Vagina (tissue), 2 donors: ENCODE results near the gene NFAM1. TPM values are rescaled to one million over a fixed set of nuclear protein-coding genes. Genes with fewer than 3 reads are reported as not detected.

ENCODE experiments used
- DNase-seq, 2 donors: peaks; one replicate each; pipeline ENCODE4 v3.0.0-alpha.2; 2017; ENCODE audit errors: extremely low spot score in 2 of 2
- H3K27ac ChIP-seq: fragments of 200-600 bp; sonication (generic); one replicate; pipeline ENCODE4 v1.5.1; 2019
- H3K27me3 ChIP-seq: fragments of 200-600 bp; sonication (generic); one replicate; pipeline ENCODE4 v1.5.1; 2019
- H3K36me3 ChIP-seq, 2 donors: fragments of 200-600 bp; sonication (generic); one replicate each; pipeline ENCODE4 v1.5.1; 2017 to 2019
- H3K4me1 ChIP-seq: fragments of 200-600 bp; sonication (generic); one replicate; pipeline ENCODE4 v1.5.1; 2019
- H3K4me3 ChIP-seq, 2 donors: fragments of 200-600 bp; sonication (generic); 1 replicate in 1 of 2; 2 replicates in 1 of 2; pipeline ENCODE4 v1.5.1; 2016 to 2019
- H3K9me3 ChIP-seq: fragments of 200-600 bp; sonication (generic); one replicate; pipeline ENCODE4 v1.5.1; 2019
- POLR2A ChIP-seq, 2 donors: fragments of 450-650 bp; IDR thresholded peaks; one replicate each; pipeline ENCODE4 v1.6.1; 2017; ENCODE audit warnings: antibody characterized with exemption in 2 of 2, mild to moderate bottlenecking in 2 of 2, moderate library complexity in 2 of 2
- POLR2AphosphoS5 ChIP-seq, 2 donors: sonication (generic); formaldehyde crosslinking; IDR thresholded peaks; one replicate each; pipeline ENCODE4 v1.9.0; 2017; ENCODE audit warnings: antibody characterized with exemption in 2 of 2, mild to moderate bottlenecking in 2 of 2, low read depth in 1 of 2; ENCODE audit not compliant: insufficient read depth in 1 of 2
- intact Hi-C: fragments of 100-400 bp; cut with DNase I; formaldehyde crosslinking; loops from one replicate; pipeline ENCODE4 v1.15.1; 2023
- total RNA-seq: library from RNA; depleted of rRNA; stranded (reverse); fragments of >200 nt; gene quantifications from one replicate; pipeline ENCODE4 v1.2.3, GENCODE V29; 2016
- TF ChIP-seq, protein P1 (sequence below), 3 experiments: fragments of 450-650 bp in 2 of 3; fragments of 200-600 bp in 1 of 3; sonication (generic) in 1 of 3; IDR thresholded peaks; one replicate each; pipeline ENCODE4 v1.5.1; 2017 to 2019; ENCODE audit warnings: antibody characterized with exemption in 3 of 3, mild to moderate bottlenecking in 2 of 3, moderate library complexity in 2 of 3

Gene NFAM1
- total RNA-seq, 1 donor from 2014 or later = 1.7 TPM

DNA sequence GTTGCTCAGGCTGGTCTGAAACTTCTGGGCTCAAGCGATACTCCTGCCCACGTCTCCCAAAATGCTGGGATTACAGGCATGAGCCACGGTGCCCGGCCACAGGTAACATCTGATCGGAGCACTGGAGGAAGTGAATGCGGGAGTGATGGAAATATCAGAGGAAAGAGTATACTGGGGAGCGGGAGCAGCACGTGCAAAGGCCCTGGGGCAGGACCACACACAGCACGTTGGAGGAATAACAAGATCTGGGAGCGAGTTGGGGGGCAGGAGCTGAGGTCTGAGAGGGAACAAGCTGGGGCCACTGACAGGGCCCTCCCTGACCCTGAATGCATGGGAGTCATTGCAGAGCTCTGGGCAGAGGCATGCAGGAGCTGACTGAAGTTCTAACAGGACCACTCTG is 70.7 kb downstream of the NFAM1 start:
- peaks cover 42% of the 10 kb centered on the region for H3K4me1 ChIP-seq
- no peaks in the 10 kb centered on the region for H3K27me3 ChIP-seq
- H3K9me3 ChIP-seq = no peaks in the 10 kb centered on the region
- intact Hi-C loops = loop anchor here (10.0 kb wide), 1 partner anchor 87 kb away; the partner anchor contains the start of gene TCF20
- no peak overlapping the region for H3K4me3 ChIP-seq
- no peak for DNase-seq
- H3K36me3 ChIP-seq = no peaks in the 10 kb centered on the region
- no peak overlapping the region for H3K27ac ChIP-seq
- TF ChIP-seq POLR2A (IDR thresholded peaks at IDR 0.05) (no peak), POLR2AphosphoS5 (IDR thresholded peaks at IDR 0.05; ENCODE audit: insufficient read depth in 1 of 2, low read depth in 1 of 2) (no peak)
- TF ChIP-seq, protein P1, sequence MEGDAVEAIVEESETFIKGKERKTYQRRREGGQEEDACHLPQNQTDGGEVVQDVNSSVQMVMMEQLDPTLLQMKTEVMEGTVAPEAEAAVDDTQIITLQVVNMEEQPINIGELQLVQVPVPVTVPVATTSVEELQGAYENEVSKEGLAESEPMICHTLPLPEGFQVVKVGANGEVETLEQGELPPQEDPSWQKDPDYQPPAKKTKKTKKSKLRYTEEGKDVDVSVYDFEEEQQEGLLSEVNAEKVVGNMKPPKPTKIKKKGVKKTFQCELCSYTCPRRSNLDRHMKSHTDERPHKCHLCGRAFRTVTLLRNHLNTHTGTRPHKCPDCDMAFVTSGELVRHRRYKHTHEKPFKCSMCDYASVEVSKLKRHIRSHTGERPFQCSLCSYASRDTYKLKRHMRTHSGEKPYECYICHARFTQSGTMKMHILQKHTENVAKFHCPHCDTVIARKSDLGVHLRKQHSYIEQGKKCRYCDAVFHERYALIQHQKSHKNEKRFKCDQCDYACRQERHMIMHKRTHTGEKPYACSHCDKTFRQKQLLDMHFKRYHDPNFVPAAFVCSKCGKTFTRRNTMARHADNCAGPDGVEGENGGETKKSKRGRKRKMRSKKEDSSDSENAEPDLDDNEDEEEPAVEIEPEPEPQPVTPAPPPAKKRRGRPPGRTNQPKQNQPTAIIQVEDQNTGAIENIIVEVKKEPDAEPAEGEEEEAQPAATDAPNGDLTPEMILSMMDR (IDR thresholded peaks at IDR 0.05) = no peak

DNA sequence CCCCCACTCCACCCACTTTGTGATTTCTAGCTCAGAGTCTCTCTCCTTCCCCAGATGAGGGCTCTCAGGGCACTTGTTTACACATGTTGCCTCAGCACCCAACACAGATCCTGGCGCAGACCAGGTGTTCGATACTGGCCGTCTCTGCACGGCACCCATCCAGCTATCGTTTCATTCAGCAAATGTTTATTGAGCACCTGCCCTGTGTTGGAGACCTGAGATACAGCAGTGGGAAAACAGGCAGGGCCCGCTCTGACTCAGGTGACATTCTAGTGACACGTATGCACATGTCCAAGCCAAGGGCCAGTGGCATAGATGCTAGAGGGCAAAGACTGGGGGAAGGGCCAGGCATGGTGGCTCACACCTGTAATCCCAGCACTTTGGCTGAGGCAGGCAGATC is 71.9 kb downstream of the NFAM1 start:
- H3K4me3 ChIP-seq = no peak overlapping the region
- H3K27me3 ChIP-seq = no peaks in the 10 kb centered on the region
- intact Hi-C loops = loop anchor here (10.0 kb wide), 1 partner anchor 86 kb away; the partner anchor contains the start of gene TCF20
- H3K36me3 ChIP-seq = no peaks in the 10 kb centered on the region
- H3K27ac ChIP-seq = no peak overlapping the region
- TF ChIP-seq POLR2A (IDR thresholded peaks at IDR 0.05) (no peak), POLR2AphosphoS5 (IDR thresholded peaks at IDR 0.05; ENCODE audit: insufficient read depth in 1 of 2, low read depth in 1 of 2) (no peak)
- TF ChIP-seq, protein P1 (IDR thresholded peaks at IDR 0.05) = no peak
- no peaks in the 10 kb centered on the region for H3K9me3 ChIP-seq
- H3K4me1 ChIP-seq = peaks cover 31% of the 10 kb centered on the region
- no peak for DNase-seq

DNA sequence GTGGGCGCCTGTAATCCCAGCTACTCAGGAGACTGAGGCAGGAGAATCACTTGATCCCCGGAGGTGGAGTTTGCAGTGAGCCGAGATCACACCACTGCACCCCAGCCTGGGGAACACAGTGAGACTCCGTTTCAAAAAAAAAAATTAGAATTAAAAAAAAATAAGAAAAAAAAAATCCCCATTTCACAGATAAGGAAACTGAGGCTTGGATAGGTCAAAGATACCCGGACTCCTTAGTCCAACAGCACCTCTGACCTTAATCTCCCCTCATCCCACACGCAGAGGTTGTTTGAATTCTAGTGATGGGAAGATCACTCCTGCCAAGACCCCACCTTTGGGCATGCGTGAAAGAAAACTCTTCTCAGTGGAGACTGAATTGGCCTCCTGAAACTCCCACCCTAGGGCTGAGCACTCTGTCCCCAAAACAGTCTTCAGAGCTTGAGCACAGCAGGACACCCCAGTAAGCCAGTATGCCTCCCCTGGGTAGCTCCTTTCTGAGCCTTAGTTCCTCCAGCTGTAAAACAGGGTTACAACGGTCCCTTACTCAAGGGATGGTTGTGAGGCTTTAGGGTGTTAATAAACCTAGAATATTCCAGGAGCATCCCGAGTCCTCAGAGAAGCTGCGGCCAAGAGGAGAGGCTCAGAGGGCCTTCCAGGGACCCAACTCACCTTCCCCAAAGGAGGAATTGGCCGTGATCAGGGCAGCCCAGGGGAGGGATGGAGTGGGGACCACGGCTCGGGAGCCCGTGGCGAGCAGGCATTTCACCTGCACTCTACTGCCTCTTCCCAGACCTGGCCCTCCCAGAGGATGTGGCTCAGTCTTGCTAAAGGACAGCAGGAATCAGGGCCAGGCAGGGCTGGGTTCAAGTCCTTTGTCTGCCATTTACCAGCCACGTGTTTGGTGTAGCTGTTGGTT is 73.3 kb downstream of the NFAM1 start:
- Histone ChIP-seq H3K4me1 (peaks cover 28% of the 10 kb centered on the region), H3K4me3 (no peak overlapping the region), H3K9me3 (no peaks in the 10 kb centered on the region), H3K36me3 (no peaks in the 10 kb centered on the region), H3K27ac (no peak overlapping the region), H3K27me3 (no peaks in the 10 kb centered on the region)
- TF ChIP-seq, protein P1 (IDR thresholded peaks at IDR 0.05) = no peak
- TF ChIP-seq POLR2AphosphoS5 (IDR thresholded peaks at IDR 0.05; ENCODE audit: insufficient read depth in 1 of 2, low read depth in 1 of 2) = no peak
- TF ChIP-seq POLR2A (IDR thresholded peaks at IDR 0.05) = no peak
- intact Hi-C loops = no loop called here
- no peak for DNase-seq

DNA sequence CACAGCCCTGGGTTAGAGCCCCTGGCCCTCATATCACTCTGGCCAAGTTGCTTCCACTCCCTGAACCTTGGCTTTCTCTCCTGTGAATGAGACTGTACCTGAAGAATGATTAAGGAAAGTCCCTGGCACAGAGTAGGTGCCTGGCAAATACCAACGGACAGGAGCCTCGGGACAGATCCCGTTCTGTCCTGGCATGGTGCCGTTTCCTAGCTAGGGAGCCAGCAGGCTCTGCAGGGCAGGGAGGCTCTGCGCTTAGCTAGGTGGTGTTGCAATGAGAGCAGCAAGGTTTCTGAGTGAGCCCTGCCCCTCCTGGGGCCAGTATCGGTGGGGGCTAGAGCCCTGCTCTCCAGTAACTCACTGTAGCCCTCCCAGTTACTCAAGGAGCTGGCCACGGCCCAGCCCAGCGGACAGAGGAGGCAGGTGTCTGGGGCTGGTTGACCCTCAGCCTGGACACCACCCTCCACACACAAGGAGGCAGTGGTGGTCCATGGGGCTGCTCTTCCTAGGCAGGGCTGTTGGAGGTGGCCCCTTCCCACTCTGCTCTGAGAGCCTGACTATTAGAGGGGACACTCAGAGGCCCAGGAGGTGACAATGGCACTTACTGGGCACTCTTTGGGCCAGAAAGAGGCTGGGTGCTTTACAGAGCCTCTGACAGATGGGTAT is 74.4 kb downstream of the NFAM1 start:
- H3K4me3 ChIP-seq = no peak overlapping the region
- no peak for DNase-seq
- TF ChIP-seq POLR2A (IDR thresholded peaks at IDR 0.05) = no peak
- TF ChIP-seq, protein P1 (IDR thresholded peaks at IDR 0.05) = no peak
- TF ChIP-seq POLR2AphosphoS5 (IDR thresholded peaks at IDR 0.05; ENCODE audit: insufficient read depth in 1 of 2, low read depth in 1 of 2) = peak in 1 of 2 donors; percentile 34
- intact Hi-C loops = no loop called here
- no peak overlapping the region for H3K27ac ChIP-seq
- no peaks in the 10 kb centered on the region for H3K36me3 ChIP-seq
- no peaks in the 10 kb centered on the region for H3K9me3 ChIP-seq
- no peaks in the 10 kb centered on the region for H3K27me3 ChIP-seq
- H3K4me1 ChIP-seq = peaks cover 31% of the 10 kb centered on the region
